ENCODE data around the gene SRBD1. TPM values are rescaled to one million over a fixed set of nuclear protein-coding genes. Genes with fewer than 3 reads are reported as not detected.

The SRBD1 gene
- total RNA-seq, 4 donors from 2014 or later: 13.5 to 36.2 (median 26.8) TPM

DNA sequence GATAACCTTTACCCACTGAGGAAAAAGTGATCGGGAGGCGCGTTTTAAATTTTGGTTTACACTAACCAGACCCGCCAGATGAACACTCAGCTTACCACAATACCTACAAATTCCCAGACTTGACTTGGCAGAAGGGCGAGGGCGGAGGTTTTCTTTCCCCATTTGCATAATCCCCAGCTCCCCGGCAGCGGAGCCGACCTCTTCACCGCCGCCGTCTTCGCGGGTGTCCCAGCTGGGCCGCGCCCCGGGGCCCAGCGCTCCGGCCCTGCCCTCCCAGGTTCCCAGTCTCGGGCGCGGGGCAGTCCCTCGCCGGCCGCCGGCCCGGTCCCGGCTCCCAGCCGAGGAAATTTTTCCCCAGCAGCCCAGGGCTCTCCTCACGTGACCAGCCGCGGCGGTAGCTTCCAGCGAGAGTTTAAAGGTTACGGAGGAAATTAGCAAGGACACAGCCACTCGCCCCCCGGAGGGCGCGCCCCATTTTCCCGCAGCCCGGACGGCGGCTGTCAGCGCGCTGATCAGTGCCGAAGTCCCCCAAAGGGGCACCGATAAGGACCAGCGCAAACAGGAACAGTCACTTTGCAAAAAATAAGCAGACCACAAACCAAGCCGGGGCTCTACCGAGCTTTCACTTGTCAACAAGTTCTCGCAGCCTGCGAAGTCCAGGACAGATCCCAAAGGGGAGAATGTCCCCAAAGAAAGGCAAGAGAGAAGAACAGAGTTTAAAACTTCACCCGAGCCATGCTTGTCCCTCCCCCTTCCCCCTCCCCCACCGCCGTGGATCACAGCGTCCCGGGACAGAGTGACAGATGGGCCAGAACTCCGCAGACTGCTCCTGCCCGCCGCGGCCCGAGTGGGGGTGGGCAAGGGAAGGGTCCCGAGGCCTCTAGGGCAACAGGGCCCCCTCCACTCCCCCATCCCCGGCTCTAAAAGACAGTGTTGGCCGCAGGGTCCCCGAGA lies 39.1 kb upstream of the SRBD1 start:
- Histone ChIP-seq H3K36me3 (no peaks in the 10 kb centered on the region), H3K27me3 (no peaks in the 10 kb centered on the region), H3K4me3 (peak overlapping the region; percentile 81 to 96 (median 90)), H3K9me3 (no peaks in the 10 kb centered on the region), H3K4me1 (peaks cover 15 to 41% (median 29%) of the 10 kb centered on the region in 4 donors), H3K27ac (peak overlapping the region; percentile 97 to 100 (median 99))
- TF ChIP-seq POLR2A (IDR thresholded peaks at IDR 0.05): peak; percentile 72
- peak in 2 of 3 donors; percentile 33 to 54 for TF ChIP-seq POLR2AphosphoS5 (IDR thresholded peaks at IDR 0.05)
- TF ChIP-seq EP300 (IDR thresholded peaks at IDR 0.05; ENCODE audit: low read depth): no peak
- no peak for TF ChIP-seq CTCF (IDR thresholded peaks at IDR 0.05)
- in situ Hi-C loops (cut with MboI; ENCODE audit: low pct_ligation_motif_present in 1 of 4, low pct_unique_long_range_greater_than_20kb in 1 of 4, low sequenced_read_pairs in 3 of 4): loop anchor here (5.0 to 25.0 kb wide), 6 partner anchors 125 to 712 kb away; no protein-coding TSS in a partner anchor
- intact Hi-C loops (cut with DNase I; ENCODE audit: low total_unique reads): loop anchor here (2.0 to 5.0 kb wide), 2 partner anchors 127 to 287 kb away; no protein-coding TSS in a partner anchor
- 0% methylated on average over 4 to 55 of the region's 66 CpGs for WGBS, 2 donors (ENCODE audit: low coverage in 1 of 2)
- peak; percentile 83 for DNase-seq

GRCh38 chr2:45649462-45649857 lies 38.4 kb upstream of the SRBD1 start:
- peak overlapping the region; percentile 81 to 96 (median 90) for H3K4me3 ChIP-seq
- TF ChIP-seq EP300 (IDR thresholded peaks at IDR 0.05; ENCODE audit: low read depth): no peak
- no peak for TF ChIP-seq CTCF (IDR thresholded peaks at IDR 0.05)
- TF ChIP-seq POLR2AphosphoS5 (IDR thresholded peaks at IDR 0.05): no peak
- TF ChIP-seq POLR2A (IDR thresholded peaks at IDR 0.05): no peak
- no peaks in the 10 kb centered on the region for H3K36me3 ChIP-seq
- 3 to 13% methylated on average over 6 to 10 of the region's 10 CpGs for WGBS, 2 donors (ENCODE audit: low coverage in 1 of 2)
- in situ Hi-C loops (cut with MboI; ENCODE audit: low pct_ligation_motif_present in 1 of 4, low pct_unique_long_range_greater_than_20kb in 1 of 4, low sequenced_read_pairs in 3 of 4) (loop anchor here (5.0 to 25.0 kb wide), 6 partner anchors 125 to 713 kb away; no protein-coding TSS in a partner anchor), intact Hi-C loops (cut with DNase I; ENCODE audit: low total_unique reads) (loop anchor here (5.0 kb wide), 1 partner anchor 128 kb away; no protein-coding TSS in a partner anchor)
- no peaks in the 10 kb centered on the region for H3K9me3 ChIP-seq
- H3K27ac ChIP-seq: peak overlapping the region; percentile 97 to 100 (median 99)
- H3K27me3 ChIP-seq: no peaks in the 10 kb centered on the region
- no peak for DNase-seq
- peaks cover 15 to 41% (median 29%) of the 10 kb centered on the region in 4 donors for H3K4me1 ChIP-seq

DNA sequence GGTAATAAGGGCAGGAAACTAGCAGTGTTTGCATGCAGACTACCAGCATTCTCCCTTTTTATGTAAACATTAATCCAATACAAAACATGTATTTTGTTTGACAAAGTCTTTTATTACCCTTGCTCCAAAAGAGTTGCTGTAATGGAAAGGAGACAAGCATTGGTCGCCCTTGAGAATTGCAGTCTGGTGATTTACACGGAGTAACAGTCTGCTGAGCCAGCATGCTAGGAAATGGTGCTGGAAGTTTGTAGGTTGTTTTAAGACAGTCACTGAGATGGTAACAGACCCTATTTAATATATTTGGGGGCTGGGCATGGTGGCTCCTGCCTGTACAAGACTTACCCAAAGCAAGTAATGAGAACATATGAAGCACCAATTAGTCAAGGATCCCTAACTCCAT lies 37.6 kb upstream of the SRBD1 start:
- H3K4me1 ChIP-seq: peaks cover 19 to 39% (median 28%) of the 10 kb centered on the region in 4 donors
- WGBS, 2 donors (ENCODE audit: low coverage in 1 of 2): 61% methylated on average over 2 of the region's 2 CpGs; no CpG with 5 or more reads in 1 of the 2 donors
- H3K36me3 ChIP-seq: no peaks in the 10 kb centered on the region
- no peaks in the 10 kb centered on the region for H3K27me3 ChIP-seq
- peak overlapping the region; percentile 97 to 100 (median 99) for H3K27ac ChIP-seq
- H3K4me3 ChIP-seq: no peak overlapping the region
- H3K9me3 ChIP-seq: no peaks in the 10 kb centered on the region
- in situ Hi-C loops (cut with MboI; ENCODE audit: low pct_ligation_motif_present in 1 of 4, low pct_unique_long_range_greater_than_20kb in 1 of 4, low sequenced_read_pairs in 3 of 4) (loop anchor here (5.0 to 25.0 kb wide), 6 partner anchors 126 to 714 kb away; no protein-coding TSS in a partner anchor), intact Hi-C loops (cut with DNase I; ENCODE audit: low total_unique reads) (loop anchor here (5.0 kb wide), 1 partner anchor 129 kb away; no protein-coding TSS in a partner anchor)
- DNase-seq: no peak
- TF ChIP-seq POLR2A (IDR thresholded peaks at IDR 0.05): no peak
- TF ChIP-seq EP300 (IDR thresholded peaks at IDR 0.05; ENCODE audit: low read depth): no peak
- TF ChIP-seq POLR2AphosphoS5 (IDR thresholded peaks at IDR 0.05): no peak
- no peak for TF ChIP-seq CTCF (IDR thresholded peaks at IDR 0.05)

GRCh38 chr2:45647986-45648520 lies 37.0 kb upstream of the SRBD1 start:
- Histone ChIP-seq H3K4me3 (no peak overlapping the region), H3K36me3 (no peaks in the 10 kb centered on the region), H3K27me3 (peaks cover 5% of the 10 kb centered on the region), H3K4me1 (peaks cover 14 to 41% (median 31%) of the 10 kb centered on the region in 4 donors), H3K9me3 (no peaks in the 10 kb centered on the region), H3K27ac (peak overlapping the region; percentile 97 to 100 (median 99))
- no peak for DNase-seq
- in situ Hi-C loops (cut with MboI; ENCODE audit: low pct_ligation_motif_present in 1 of 4, low pct_unique_long_range_greater_than_20kb in 1 of 4, low sequenced_read_pairs in 3 of 4): loop anchor here (5.0 to 25.0 kb wide), 6 partner anchors 127 to 714 kb away; no protein-coding TSS in a partner anchor
- TF ChIP-seq POLR2A (IDR thresholded peaks at IDR 0.05) (no peak), POLR2AphosphoS5 (IDR thresholded peaks at IDR 0.05) (no peak), EP300 (IDR thresholded peaks at IDR 0.05; ENCODE audit: low read depth) (no peak), CTCF (IDR thresholded peaks at IDR 0.05) (no peak)
- WGBS, 2 donors (ENCODE audit: low coverage in 1 of 2): 96 to 100% methylated on average over 1 to 3 of the region's 3 CpGs
- intact Hi-C loops (cut with DNase I; ENCODE audit: low total_unique reads): loop anchor here (5.0 kb wide), 1 partner anchor 129 kb away; no protein-coding TSS in a partner anchor

Measured in transverse colon (tissue), 4 donors.